Measurements from ENCODE around the gene FOXJ3. TPM values are rescaled to one million over a fixed set of nuclear protein-coding genes. Genes with fewer than 3 reads are reported as not detected.

FOXJ3 gene
- total and polyA plus RNA-seq, 2 experiments from 2014 or later = 19.0 to 39.0 TPM

DNA sequence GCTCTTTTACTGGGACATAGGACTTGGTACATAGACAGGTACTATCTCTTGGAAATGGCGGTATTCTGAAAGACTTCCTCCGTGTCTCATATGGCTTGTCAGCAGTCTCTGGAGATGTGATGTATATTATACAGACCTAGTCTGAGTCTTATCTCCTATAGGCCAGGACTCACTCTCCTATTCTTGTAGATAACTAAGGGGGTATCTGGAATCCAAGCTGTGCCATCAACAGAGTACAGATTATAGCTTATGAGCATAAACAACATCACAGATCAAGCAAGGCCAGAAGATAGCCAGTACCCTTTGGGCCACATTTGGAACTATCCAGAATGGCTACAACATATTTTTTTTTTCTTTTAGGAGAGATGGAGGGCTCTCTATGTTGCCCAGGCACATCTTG lies 29.5 kb upstream of the FOXJ3 start:
- no peaks in the 10 kb centered on the region for H3K27me3 ChIP-seq
- no peaks in the 10 kb centered on the region for H3K9me3 ChIP-seq (ENCODE audit: low read depth)
- no peaks in the 10 kb centered on the region for H4K20me1 ChIP-seq (ENCODE audit: insufficient read depth, poor library complexity, severe bottlenecking)
- DNase-seq (ENCODE audit: low spot score) = no peak
- WGBS (ENCODE audit: low lambda C conversion rate, missing lambda C conversion rate) = 64% methylated on average over 2 of the region's 2 CpGs
- no peak overlapping the region for H3K4me3 ChIP-seq
- H3K9me2 ChIP-seq (replicated peaks; ENCODE audit: insufficient read depth) = no peaks in the 10 kb centered on the region
- no peak overlapping the region for H3K4me2 ChIP-seq
- H3K36me3 ChIP-seq (replicated peaks; ENCODE audit: insufficient read depth, low read depth) = no peaks in the 10 kb centered on the region
- no peak overlapping the region for H2AFZ ChIP-seq
- H3K27ac ChIP-seq = no peak overlapping the region
- TF ChIP-seq EZH2phosphoT487 (IDR thresholded peaks at IDR 0.05; ENCODE audit: low read depth, severe bottlenecking, unreplicated experiment) (no peak), EZH2 (IDR thresholded peaks at IDR 0.05; ENCODE audit: borderline replicate concordance) (no peak), CTCF (IDR thresholded peaks at IDR 0.05; ENCODE audit: poor library complexity) (no peak)
- H3K4me1 ChIP-seq (ENCODE audit: insufficient read depth) = no peaks in the 10 kb centered on the region
- H3K79me2 ChIP-seq = no peaks in the 10 kb centered on the region

GRCh38 chr1:42364089-42364488 lies 29.1 kb upstream of the FOXJ3 start:
- Histone ChIP-seq H3K4me2 (no peak overlapping the region), H3K27ac (no peak overlapping the region), H3K9me3 (ENCODE audit: low read depth) (no peaks in the 10 kb centered on the region), H3K36me3 (replicated peaks; ENCODE audit: insufficient read depth, low read depth) (no peaks in the 10 kb centered on the region), H3K27me3 (no peaks in the 10 kb centered on the region), H4K20me1 (ENCODE audit: insufficient read depth, poor library complexity, severe bottlenecking) (no peaks in the 10 kb centered on the region), H3K4me1 (ENCODE audit: insufficient read depth) (no peaks in the 10 kb centered on the region), H2AFZ (no peak overlapping the region), H3K79me2 (no peaks in the 10 kb centered on the region), H3K4me3 (no peak overlapping the region), H3K9me2 (replicated peaks; ENCODE audit: insufficient read depth) (no peaks in the 10 kb centered on the region)
- 89% methylated on average over 6 of the region's 6 CpGs for WGBS (ENCODE audit: low lambda C conversion rate, missing lambda C conversion rate)
- TF ChIP-seq EZH2phosphoT487 (IDR thresholded peaks at IDR 0.05; ENCODE audit: low read depth, severe bottlenecking, unreplicated experiment) (no peak), CTCF (IDR thresholded peaks at IDR 0.05; ENCODE audit: poor library complexity) (no peak), EZH2 (IDR thresholded peaks at IDR 0.05; ENCODE audit: borderline replicate concordance) (no peak)
- no peak for DNase-seq (ENCODE audit: low spot score)

DNA sequence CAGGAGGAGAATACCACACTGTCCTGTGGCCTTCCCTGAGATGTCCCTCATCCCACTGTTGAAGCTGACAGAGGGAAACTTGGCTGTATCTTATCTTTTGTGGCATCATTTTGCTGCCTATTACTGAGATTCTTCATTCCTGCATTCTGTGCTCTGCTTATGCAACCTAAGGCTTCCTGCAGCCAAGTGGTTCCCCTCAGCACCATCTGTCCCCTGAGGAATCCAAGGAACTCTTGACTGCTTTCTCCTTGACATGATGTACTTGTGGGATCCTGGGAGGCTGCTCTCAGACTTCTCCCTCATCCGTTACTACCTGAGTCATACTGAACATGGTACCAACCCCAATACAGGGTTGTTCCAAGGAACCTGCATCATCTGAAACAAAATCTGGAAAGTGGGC lies 24.4 kb upstream of the FOXJ3 start:
- H3K27ac ChIP-seq = no peak overlapping the region
- DNase-seq (ENCODE audit: low spot score) = no peak
- no peak for TF ChIP-seq CTCF (IDR thresholded peaks at IDR 0.05; ENCODE audit: poor library complexity)
- no peak for TF ChIP-seq EZH2 (IDR thresholded peaks at IDR 0.05; ENCODE audit: borderline replicate concordance)
- no peak for TF ChIP-seq EZH2phosphoT487 (IDR thresholded peaks at IDR 0.05; ENCODE audit: low read depth, severe bottlenecking, unreplicated experiment)
- no peak overlapping the region for H3K4me2 ChIP-seq
- WGBS (ENCODE audit: low lambda C conversion rate, missing lambda C conversion rate) = 90% methylated on average over 1 of the region's 1 CpG
- no peaks in the 10 kb centered on the region for H3K9me3 ChIP-seq (ENCODE audit: low read depth)
- H4K20me1 ChIP-seq (ENCODE audit: insufficient read depth, poor library complexity, severe bottlenecking) = no peaks in the 10 kb centered on the region
- H3K27me3 ChIP-seq = no peaks in the 10 kb centered on the region
- no peaks in the 10 kb centered on the region for H3K4me1 ChIP-seq (ENCODE audit: insufficient read depth)
- H3K36me3 ChIP-seq (replicated peaks; ENCODE audit: insufficient read depth, low read depth) = no peaks in the 10 kb centered on the region
- H3K79me2 ChIP-seq = no peaks in the 10 kb centered on the region
- H2AFZ ChIP-seq = no peak overlapping the region
- H3K4me3 ChIP-seq = no peak overlapping the region
- no peaks in the 10 kb centered on the region for H3K9me2 ChIP-seq (replicated peaks; ENCODE audit: insufficient read depth)

DNA sequence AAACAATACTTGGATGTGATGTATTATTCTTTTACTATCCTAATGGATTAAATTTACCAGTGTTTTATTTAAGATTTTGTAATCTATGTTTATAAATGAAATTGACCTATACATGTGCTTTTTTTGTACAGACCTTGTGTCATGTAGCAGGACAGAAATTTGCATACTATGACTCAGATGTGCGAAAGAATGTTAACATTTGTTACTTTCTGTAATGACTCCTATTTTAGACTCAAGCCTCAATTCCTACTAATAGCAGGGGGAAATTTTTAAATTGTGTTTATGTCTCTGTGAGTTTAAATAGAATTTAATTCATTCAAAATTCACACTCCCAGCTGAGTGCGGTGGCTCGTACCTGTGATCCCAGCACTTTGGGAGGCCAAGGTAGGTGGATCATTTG lies 23.8 kb upstream of the FOXJ3 start:
- DNase-seq (ENCODE audit: low spot score) = no peak
- H3K36me3 ChIP-seq (replicated peaks; ENCODE audit: insufficient read depth, low read depth) = no peaks in the 10 kb centered on the region
- H3K79me2 ChIP-seq = no peaks in the 10 kb centered on the region
- no peaks in the 10 kb centered on the region for H3K9me3 ChIP-seq (ENCODE audit: low read depth)
- no peak overlapping the region for H2AFZ ChIP-seq
- no peak overlapping the region for H3K4me2 ChIP-seq
- WGBS (ENCODE audit: low lambda C conversion rate, missing lambda C conversion rate) = 94% methylated on average over 3 of the region's 3 CpGs
- no peaks in the 10 kb centered on the region for H3K4me1 ChIP-seq (ENCODE audit: insufficient read depth)
- H3K9me2 ChIP-seq (replicated peaks; ENCODE audit: insufficient read depth) = no peaks in the 10 kb centered on the region
- no peak overlapping the region for H3K4me3 ChIP-seq
- TF ChIP-seq CTCF (IDR thresholded peaks at IDR 0.05; ENCODE audit: poor library complexity) (no peak), EZH2phosphoT487 (IDR thresholded peaks at IDR 0.05; ENCODE audit: low read depth, severe bottlenecking, unreplicated experiment) (no peak), EZH2 (IDR thresholded peaks at IDR 0.05; ENCODE audit: borderline replicate concordance) (no peak)
- H3K27ac ChIP-seq = no peak overlapping the region
- H3K27me3 ChIP-seq = no peaks in the 10 kb centered on the region
- H4K20me1 ChIP-seq (ENCODE audit: insufficient read depth, poor library complexity, severe bottlenecking) = no peaks in the 10 kb centered on the region
